Measurements from ENCODE around the gene KCND3. TPM values are rescaled to one million over a fixed set of nuclear protein-coding genes. Genes with fewer than 3 reads are reported as not detected.
A peak's percentile ranks its signal among the peaks of the same experiment; 100 is the strongest.

Gene KCND3
- polyA plus RNA-seq, 1 donor from 2014 or later, result not detected

DNA sequence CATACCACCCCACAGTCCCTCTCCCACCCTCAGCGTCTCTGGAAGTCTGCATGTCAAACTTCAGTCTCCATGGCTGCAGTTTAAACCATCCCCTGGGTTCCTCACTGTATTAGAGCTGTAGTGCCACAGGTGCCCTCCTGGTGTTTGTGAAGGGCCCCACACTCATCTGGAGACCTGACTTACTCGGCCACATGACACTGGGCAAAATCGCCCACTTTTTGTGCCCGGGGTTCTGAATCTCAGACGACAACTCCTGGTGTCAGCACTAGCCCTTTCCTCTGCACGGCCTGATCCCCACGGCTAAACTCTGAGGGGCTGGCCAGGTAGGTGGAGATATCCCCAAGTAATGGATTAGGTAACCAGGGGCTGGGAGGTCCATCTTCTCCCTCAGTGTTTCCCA is 256.8 kb downstream of the KCND3 start:
- no peak overlapping the region for H3K4me3 Mint-ChIP-seq
- peaks cover 0 to 6% (median 5%) of the 10 kb centered on the region in 3 donors for H3K4me1 Mint-ChIP-seq
- peaks cover 5% of the 10 kb centered on the region for H3K27me3 Mint-ChIP-seq
- H3K36me3 Mint-ChIP-seq, result no peaks in the 10 kb centered on the region
- no peaks in the 10 kb centered on the region for H3K9me3 Mint-ChIP-seq
- no peak overlapping the region for H3K27ac Mint-ChIP-seq

DNA sequence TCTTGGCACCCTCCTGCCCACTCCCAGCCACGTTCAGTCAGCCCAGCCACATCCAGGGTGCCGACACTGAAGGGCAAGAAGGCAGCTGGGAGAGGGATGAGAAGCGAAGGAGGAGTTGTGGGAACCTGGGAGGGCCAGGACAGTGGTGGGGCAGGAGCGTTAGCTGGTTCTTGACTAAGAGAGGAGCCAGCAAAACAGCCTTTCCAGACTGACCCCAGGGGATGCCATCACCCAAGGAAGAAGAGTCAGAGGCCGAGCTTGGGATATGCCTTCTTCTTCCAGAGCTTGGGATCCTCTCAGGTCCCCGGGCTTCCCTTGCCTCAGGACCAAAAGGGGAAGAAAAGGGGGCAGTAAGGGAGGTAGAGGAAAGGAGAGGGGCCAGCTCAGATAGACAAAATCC is 257.5 kb downstream of the KCND3 start:
- Mint-ChIP-seq H3K9me3 (no peaks in the 10 kb centered on the region), H3K4me1 (peaks cover 0 to 4% (median 0%) of the 10 kb centered on the region in 3 donors), H3K4me3 (no peak overlapping the region), H3K27ac (no peak overlapping the region), H3K36me3 (no peaks in the 10 kb centered on the region), H3K27me3 (no peaks in the 10 kb centered on the region)

DNA sequence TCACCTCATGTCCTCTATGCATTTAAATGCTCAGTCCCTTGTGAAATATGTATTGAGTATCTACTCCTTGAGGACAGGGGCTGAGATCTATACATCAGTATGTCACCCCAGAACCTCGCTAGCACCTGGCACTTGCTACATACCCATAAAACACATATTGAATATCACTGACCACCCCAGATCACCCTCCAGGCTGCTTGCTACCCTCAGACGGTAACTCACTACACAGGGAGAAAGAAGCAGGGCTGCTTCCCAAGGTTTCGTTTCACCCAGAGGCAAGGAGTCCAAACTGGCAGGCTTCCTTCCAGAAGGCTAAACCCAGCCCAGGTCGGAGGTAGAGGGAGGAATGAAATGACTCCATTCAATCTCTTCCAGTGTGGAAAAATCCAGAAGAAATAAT is 258.8 kb downstream of the KCND3 start:
- Mint-ChIP-seq H3K9me3 (no peaks in the 10 kb centered on the region), H3K36me3 (no peaks in the 10 kb centered on the region), H3K4me1 (peaks cover 0 to 4% (median 0%) of the 10 kb centered on the region in 3 donors), H3K4me3 (no peak overlapping the region), H3K27ac (no peak overlapping the region), H3K27me3 (no peaks in the 10 kb centered on the region)

DNA sequence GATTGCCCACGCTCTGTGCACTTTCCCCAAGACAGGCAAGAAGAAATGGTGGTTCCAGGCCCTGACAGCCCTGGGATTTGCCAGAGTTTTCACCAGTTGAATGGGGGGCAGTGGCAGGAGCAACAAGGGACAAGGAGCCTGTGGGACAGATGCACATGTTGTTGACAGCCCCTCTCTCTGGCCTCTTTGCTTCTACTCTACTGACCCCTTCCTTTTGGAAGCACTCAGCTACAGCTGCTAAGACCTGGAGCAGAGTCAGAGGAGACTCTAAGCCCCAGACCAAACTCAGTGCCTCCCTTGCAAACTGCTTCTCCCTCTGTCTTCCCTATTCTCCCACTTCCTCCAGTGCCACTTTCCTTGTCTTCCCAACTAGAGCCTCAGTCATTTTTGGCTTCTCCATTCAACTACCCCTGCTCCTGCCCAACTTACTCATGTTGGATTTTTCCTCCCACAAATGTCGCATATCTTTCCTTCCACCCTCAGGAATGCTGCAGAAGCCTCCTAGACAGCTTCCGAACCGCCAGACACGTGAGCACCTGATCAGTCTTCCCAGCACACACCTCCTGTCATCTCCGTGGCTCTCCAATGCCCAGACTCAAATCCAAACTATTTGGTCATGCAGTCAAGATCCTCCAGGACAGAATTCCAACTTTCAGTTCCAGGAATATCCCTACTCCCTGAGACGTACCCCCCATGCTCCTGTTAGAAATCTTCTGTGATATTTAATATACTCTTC is 259.4 kb downstream of the KCND3 start:
- Mint-ChIP-seq H3K4me3 (peak overlapping the region in 1 of 4 donors; percentile 20), H3K27me3 (no peaks in the 10 kb centered on the region), H3K27ac (no peak overlapping the region), H3K36me3 (no peaks in the 10 kb centered on the region), H3K4me1 (peaks cover 0 to 4% (median 0%) of the 10 kb centered on the region in 3 donors), H3K9me3 (no peaks in the 10 kb centered on the region)

DNA sequence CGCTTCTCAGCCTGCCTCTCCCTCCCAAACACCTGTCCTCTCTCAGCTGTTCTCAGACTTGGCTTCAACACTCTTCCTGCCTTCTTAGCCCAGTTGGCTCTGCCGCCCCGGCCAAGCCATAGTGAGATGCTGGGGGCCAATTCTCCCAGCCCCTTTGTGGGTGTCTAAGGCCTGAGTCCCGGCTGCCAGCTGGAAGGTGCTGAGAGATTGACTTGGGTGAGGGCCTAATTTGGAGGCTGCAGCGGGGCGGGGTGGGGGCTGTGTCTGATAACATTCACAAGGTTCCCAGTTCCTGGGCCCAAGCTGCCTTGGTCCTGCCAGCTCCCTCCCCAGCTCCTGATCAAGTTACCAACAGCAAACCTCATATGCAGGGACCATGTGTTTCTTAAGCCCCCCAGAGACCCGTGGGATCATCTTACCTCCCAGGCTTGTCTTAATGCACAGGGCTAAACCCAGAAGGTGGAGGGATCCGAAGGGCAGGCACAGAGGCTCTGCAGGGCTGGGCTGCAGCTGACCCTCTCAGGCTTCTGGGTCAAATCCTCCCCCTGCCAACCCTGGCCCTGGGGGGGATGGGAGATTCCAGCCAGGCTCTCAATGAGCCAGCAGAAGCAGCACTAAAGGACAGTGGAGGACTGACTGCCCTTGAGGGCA is 260.1 kb downstream of the KCND3 start:
- Mint-ChIP-seq H3K27me3 (no peaks in the 10 kb centered on the region), H3K36me3 (no peaks in the 10 kb centered on the region), H3K4me3 (no peak overlapping the region), H3K9me3 (no peaks in the 10 kb centered on the region), H3K4me1 (peaks cover 1 to 4% (median 3%) of the 10 kb centered on the region in 3 donors), H3K27ac (no peak overlapping the region)

DNA sequence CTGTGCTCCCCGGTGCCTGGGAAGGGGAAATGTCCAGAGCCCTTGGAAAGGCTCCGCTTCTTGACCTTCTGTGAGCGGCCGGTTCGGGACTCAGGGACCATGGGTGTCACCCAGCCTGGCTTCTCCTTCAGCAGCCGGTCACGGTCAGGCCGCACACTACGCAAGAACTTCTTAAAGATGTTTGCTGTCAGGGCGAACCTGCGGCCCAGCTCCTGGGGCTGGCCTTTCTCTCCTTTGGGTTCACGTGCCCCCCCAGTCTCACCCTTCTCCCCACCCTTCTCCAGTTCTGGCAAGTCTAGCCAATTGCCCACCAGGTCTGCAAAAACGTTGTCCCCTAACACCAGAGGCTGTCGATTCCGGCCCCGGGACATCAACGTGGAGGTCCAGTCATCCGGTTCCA is 262.4 kb downstream of the KCND3 start:
- Mint-ChIP-seq H3K27me3 (no peaks in the 10 kb centered on the region), H3K9me3 (no peaks in the 10 kb centered on the region), H3K36me3 (no peaks in the 10 kb centered on the region), H3K4me3 (no peak overlapping the region), H3K4me1 (peaks cover 10 to 16% (median 15%) of the 10 kb centered on the region in 3 donors), H3K27ac (no peak overlapping the region)

DNA sequence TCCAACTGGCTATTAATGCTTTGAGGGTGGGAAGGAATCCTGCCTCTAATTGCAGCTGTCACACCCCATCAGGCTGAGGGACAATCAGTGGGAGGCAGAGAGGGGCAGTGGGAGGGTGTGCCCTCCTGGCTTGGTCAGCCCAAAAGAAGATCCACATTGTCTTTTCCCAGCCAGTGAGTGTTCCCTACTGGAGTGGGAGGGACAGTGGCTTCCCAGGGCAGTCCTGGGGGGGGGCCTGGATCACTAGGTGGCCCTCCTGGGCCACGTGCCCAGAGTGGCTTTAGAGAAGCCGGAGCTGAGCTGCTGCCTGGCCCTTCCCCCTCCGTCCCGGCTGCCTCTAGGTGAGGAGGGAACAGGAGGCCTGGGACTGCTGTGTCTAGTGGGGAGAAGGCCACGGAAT is 264.3 kb downstream of the KCND3 start:
- no peak overlapping the region for H3K4me3 Mint-ChIP-seq
- H3K27ac Mint-ChIP-seq, result peak overlapping the region in 2 of 3 donors; percentile 31 to 43
- H3K27me3 Mint-ChIP-seq, result no peaks in the 10 kb centered on the region
- no peaks in the 10 kb centered on the region for H3K36me3 Mint-ChIP-seq
- peaks cover 14 to 21% (median 15%) of the 10 kb centered on the region in 3 donors for H3K4me1 Mint-ChIP-seq
- no peaks in the 10 kb centered on the region for H3K9me3 Mint-ChIP-seq

DNA sequence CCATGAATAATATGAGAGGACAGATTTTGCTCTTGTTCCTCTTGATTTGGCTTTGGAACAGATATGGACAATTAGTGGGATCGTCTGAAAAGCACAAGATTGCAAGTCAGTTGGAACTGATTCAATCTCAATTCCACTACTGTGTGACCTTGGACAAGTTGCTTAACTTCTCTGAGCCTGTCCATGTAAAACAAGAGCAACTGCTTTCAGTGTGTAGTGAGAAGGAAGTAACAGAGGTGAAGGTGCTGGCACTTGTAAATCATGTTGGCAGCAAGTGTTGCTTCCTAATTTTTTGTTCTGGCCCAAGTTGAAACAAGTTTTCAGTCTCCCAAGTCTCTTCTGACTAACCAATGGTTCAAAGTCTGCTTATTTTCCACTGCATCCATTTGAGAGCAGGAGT is 265.6 kb downstream of the KCND3 start:
- Mint-ChIP-seq H3K9me3 (no peaks in the 10 kb centered on the region), H3K4me3 (no peak overlapping the region), H3K36me3 (no peaks in the 10 kb centered on the region), H3K4me1 (peaks cover 14 to 23% (median 15%) of the 10 kb centered on the region in 3 donors), H3K27ac (peak overlapping the region in 2 of 3 donors; percentile 31 to 46), H3K27me3 (no peaks in the 10 kb centered on the region)

DNA sequence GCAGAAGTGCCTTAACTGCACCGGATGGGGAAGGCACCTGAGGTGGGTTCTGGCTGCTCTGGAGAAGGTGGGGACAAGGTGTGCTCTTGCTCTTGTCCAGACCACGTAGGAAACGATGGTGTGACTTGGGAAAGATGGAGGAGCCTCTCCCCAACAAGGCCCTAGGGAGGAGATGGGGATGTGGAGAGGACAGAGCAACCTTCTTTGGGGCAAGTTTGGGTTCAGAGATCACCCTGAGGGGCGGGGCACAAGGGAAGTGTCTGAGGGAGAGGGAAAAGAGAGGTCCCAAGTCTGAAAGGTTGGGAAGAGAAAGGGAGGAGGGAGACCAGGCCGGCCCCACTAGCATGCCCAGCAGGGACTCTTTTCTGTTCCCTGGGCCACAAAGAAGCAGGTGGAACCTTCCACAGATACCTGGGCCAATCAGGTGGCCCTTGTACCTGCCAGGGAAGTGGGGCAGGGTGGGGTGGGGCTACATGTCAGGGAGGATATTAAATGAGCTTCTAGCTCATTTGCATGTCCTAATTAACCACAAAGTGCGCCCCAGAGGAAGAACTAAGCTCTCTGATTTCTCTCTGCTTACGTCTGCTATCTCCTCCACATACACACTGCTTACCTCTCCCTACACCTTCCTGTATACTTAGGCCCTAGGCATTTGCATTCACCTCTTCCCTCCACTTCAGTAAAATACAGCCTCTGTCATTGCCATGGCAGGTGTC is 266.2 kb downstream of the KCND3 start:
- no peaks in the 10 kb centered on the region for H3K27me3 Mint-ChIP-seq
- H3K27ac Mint-ChIP-seq, result peak overlapping the region; percentile 31 to 87 (median 46)
- no peaks in the 10 kb centered on the region for H3K9me3 Mint-ChIP-seq
- H3K4me1 Mint-ChIP-seq, result peaks cover 14 to 23% (median 15%) of the 10 kb centered on the region in 3 donors
- no peaks in the 10 kb centered on the region for H3K36me3 Mint-ChIP-seq
- H3K4me3 Mint-ChIP-seq, result no peak overlapping the region

DNA sequence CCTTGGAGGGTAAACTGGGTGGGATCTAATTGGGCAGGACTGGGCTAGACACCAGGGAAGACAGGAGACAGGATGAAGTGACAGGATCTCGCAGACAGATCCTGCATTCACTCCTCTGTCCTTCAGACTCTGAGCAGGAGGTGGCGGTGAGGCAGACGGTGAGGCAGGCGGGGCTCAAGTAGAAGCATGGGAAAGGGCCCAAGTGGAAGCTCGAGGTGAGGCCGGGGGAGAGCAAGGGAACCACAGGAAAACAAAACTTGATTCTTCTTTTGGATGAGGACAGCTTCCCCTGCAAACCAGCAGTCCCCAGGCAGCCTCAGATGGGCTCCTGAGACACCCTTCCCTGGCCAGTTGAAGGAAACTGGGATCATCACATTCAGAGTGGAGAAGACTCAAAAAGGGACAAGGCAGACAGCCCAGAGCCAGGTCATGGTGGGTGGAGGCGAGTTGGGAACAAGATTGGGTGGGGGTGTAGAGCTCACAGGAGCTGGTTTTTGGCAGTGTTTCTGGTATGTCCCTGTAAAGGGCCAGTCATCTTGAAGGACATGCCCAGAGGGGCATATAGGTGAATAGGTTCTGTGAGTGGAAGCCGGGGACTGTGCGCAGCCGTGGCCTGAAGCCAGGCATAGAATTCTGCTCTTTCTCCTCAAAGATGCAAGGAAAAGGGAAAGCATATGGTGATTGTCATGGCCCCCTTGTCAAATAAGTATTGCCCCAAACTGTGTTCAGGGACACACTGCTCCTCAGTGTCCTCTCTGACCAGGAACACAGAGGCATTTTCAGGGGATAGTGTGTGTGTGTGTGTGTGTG is 268.3 kb downstream of the KCND3 start:
- H3K36me3 Mint-ChIP-seq, result no peaks in the 10 kb centered on the region
- H3K27me3 Mint-ChIP-seq, result no peaks in the 10 kb centered on the region
- H3K4me1 Mint-ChIP-seq, result peaks cover 14 to 23% (median 15%) of the 10 kb centered on the region in 3 donors
- H3K27ac Mint-ChIP-seq, result peak overlapping the region in 2 of 3 donors; percentile 7 to 42
- no peak overlapping the region for H3K4me3 Mint-ChIP-seq
- no peaks in the 10 kb centered on the region for H3K9me3 Mint-ChIP-seq

Other genes with a start within 250 kb of the KCND3 start
- gene DDX20, start 233.8 kb downstream of the KCND3 start, polyA plus RNA-seq, result 12.2 TPM

Data from IgD-negative memory B cell (primary cell).